ENCODE data around the gene SPATC1L.

The SPATC1L gene

DNA sequence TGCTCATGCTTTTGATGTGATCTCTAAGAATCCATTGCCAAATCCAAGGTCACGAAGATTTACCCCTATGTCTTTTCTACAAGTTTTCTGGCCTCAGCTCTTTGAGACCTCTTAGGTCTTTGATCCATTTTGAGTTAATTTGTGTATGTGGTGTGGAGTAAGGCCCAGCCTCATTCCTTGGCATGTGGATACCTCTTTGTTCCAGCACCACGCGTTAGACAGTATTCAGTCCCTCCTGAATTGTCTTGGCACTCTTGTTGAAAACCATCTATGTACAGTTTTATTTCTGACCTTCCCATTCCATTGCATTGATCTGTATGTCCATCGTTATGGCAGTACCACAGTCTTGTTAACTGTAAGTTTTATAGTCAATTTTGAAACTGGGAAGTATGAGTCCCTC lies 20.9 kb downstream of the SPATC1L start:
- TF ChIP-seq Cebpa-rat (IDR thresholded peaks at IDR 0.05), result no peak
- no peak overlapping the region for H3K9ac ChIP-seq
- H3K9me3 ChIP-seq (replicated peaks in 1 of 11), result peaks cover 0 to 14% (median 11%) of the 10 kb centered on the region in 11 experiments; a peak in 15 of 22 replicates
- H3K36me3 ChIP-seq, result peaks cover 0 to 8% (median 0%) of the 10 kb centered on the region in 11 experiments; a peak in 6 of 22 replicates
- H3K27me3 ChIP-seq, result no peaks in the 10 kb centered on the region
- no peaks in the 10 kb centered on the region for H3K4me1 ChIP-seq
- H3K4me2 ChIP-seq, result no peak overlapping the region
- peaks cover 0 to 4% (median 0%) of the 10 kb centered on the region in 11 experiments; a peak in 2 of 22 replicates for H4K20me1 ChIP-seq
- H3K4me3 ChIP-seq, result no peak overlapping the region
- no peak overlapping the region for H3K27ac ChIP-seq

DNA sequence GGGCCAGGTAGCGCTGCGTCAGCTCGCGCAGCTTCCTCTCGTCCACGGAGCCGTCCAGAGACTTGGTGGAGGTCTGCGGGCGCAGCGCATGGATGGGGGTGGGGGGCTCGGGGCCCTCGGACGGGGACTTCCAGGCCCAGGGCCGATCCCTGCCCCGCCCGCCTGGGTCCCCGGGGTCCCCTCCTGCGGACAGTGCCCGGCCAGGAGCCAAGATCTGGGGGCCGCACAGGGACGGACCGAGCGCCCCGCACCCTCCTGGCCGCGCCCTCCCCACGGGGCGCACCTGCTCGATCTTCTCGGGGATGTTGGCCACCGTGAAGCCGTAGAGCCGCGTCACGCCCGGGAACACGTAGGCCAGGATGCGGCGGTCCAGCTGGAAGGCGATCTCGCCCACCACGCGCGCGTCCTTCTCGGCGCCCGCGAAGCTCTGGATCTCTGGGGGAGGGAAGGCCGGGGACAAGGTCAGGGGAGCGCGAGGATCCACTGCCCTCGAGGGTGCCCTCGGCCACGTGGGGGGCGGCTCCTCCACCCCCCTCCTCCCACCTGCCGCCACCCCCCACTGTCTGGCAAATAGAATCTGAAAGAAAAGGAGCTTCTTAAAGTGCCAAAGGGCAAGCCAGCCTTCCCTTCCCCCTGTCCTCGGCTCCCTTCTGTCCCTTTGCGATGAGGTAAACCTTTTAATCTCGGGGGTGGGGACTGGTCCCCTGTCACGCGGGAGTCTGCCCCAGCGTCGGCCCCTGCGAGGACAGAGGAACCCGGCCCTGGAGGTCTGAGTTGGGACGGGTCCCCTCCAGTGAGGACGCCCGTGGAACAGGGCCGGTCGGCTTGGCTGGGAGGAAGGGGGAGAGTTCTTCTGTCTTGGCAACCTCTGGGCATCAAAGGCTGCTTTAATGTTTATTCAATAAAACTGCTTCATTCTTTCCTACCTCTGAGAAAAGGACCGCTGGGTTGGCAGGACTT lies 22.3 kb downstream of the SPATC1L start:
- H4K20me1 ChIP-seq, result no peaks in the 10 kb centered on the region
- H3K36me3 ChIP-seq, result peaks cover 0 to 8% (median 0%) of the 10 kb centered on the region in 11 experiments; a peak in 6 of 22 replicates
- H3K9me3 ChIP-seq (replicated peaks in 1 of 11), result peaks cover 0 to 14% (median 11%) of the 10 kb centered on the region in 11 experiments; a peak in 15 of 22 replicates
- no peak overlapping the region for H3K9ac ChIP-seq
- no peaks in the 10 kb centered on the region for H3K4me1 ChIP-seq
- no peak overlapping the region for H3K4me2 ChIP-seq
- no peak overlapping the region for H3K27ac ChIP-seq
- TF ChIP-seq Cebpa-rat (IDR thresholded peaks at IDR 0.05), result no peak
- H3K4me3 ChIP-seq, result no peak overlapping the region
- no peaks in the 10 kb centered on the region for H3K27me3 ChIP-seq

DNA sequence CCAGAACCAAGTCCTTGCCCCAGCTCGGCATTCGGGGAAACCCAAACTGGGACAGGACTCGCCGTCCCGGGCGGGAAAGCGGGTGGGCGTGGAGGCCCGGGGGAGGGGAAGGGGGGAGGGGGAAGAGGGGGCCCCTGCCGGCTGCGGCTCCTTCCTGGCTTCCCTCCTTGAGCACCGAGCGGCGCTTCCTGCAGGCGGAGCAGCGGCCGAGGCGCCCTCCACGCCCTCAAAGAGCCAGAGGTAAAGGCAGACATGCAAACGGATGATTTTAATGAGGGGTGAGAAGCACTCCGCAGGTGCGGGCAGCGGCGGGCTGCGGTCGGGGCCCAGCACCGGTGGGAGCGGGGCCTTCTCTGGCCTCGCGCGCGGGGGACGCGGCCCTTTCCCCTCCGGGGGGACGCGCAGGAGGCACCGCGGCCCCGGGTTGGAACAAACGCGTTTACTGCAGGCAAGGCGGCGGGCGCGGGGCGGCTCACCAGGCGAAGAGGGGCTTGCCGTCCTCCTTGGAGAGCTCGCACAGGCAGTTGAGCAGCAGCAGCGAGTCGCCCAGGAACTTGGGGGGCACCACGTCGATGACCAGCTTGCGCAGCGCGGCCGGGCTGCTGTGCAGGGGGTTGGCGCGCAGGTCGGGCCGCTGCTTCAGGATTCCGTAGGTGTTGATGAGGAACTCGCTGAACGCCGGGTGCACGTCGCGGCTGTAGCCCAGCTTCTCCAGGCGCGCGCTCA lies 23.2 kb downstream of the SPATC1L start:
- no peaks in the 10 kb centered on the region; a peak in 1 of 22 replicates for H4K20me1 ChIP-seq
- H3K4me1 ChIP-seq, result no peaks in the 10 kb centered on the region
- no peak overlapping the region for H3K4me2 ChIP-seq
- H3K36me3 ChIP-seq, result peaks cover 0 to 8% (median 0%) of the 10 kb centered on the region in 11 experiments; a peak in 6 of 22 replicates
- H3K9me3 ChIP-seq (replicated peaks in 1 of 11), result peaks cover 0 to 14% (median 11%) of the 10 kb centered on the region in 11 experiments; a peak in 15 of 22 replicates
- no peak overlapping the region for H3K9ac ChIP-seq
- H3K4me3 ChIP-seq, result no peak overlapping the region
- no peak overlapping the region for H3K27ac ChIP-seq
- no peaks in the 10 kb centered on the region for H3K27me3 ChIP-seq
- no peak for TF ChIP-seq Cebpa-rat (IDR thresholded peaks at IDR 0.05)

DNA sequence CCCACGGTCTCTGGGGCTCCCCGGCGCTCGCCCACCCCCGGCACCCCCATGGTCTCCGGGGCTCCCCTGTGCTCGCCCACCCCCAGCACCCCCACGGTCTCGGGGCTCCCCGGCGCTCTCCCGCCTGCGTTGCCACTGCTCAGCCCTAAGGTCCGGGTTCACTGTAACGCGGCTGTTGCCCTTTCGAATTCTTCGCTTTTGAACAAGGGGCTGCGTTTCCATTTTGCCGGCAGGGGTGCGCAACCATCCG lies 23.7 kb downstream of the SPATC1L start:
- H4K20me1 ChIP-seq, result no peaks in the 10 kb centered on the region; a peak in 1 of 22 replicates
- H3K27ac ChIP-seq, result no peak overlapping the region
- peaks cover 0 to 14% (median 11%) of the 10 kb centered on the region in 11 experiments; a peak in 15 of 22 replicates for H3K9me3 ChIP-seq (replicated peaks in 1 of 11)
- peaks cover 0 to 8% (median 0%) of the 10 kb centered on the region in 11 experiments; a peak in 6 of 22 replicates for H3K36me3 ChIP-seq
- H3K4me3 ChIP-seq, result no peak overlapping the region
- no peaks in the 10 kb centered on the region for H3K27me3 ChIP-seq
- no peak for TF ChIP-seq Cebpa-rat (IDR thresholded peaks at IDR 0.05)
- H3K4me2 ChIP-seq, result no peak overlapping the region
- no peaks in the 10 kb centered on the region for H3K4me1 ChIP-seq
- H3K9ac ChIP-seq, result no peak overlapping the region

DNA sequence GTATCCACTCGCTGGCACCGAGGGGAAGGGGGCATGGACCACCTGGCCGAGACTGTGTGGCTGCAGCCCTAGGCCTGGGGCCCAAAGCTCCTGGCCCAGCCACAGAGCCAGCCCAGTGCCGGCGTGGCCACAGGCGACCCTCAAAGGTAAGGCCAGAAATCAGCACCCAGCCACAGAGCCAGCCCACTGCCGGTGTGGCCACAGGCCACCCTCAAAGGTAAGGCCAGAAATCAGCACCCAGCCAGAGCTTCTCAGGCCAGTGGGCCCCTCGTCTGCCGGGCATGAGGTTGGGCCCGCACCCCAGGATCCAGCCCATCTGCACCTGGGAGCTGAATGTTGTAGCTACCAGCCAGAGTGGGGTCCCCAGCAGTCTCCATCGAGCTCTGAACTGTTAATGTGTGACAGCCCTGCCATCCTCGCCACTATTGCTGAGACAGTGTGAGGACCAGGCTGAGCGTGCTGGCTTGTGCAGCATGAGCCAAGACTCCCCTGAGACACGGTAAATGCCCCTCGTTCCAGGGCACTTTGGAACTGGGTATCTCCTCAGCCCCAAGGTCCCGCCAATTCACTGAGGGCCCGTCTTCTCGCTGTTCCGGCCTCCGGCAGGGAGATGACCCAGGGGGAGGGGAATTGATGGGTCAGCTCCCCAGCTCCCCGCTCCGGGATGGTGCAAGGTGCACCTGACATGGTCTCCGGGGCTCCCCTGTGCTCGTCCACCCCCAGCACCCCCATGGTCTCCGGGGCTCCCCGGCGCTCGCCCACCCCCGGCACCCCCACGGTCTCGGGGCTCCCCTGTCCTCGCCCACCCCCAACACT lies 24.2 kb downstream of the SPATC1L start:
- peaks cover 0 to 8% (median 0%) of the 10 kb centered on the region in 11 experiments; a peak in 6 of 22 replicates for H3K36me3 ChIP-seq
- no peak overlapping the region for H3K9ac ChIP-seq
- peaks cover 0 to 14% (median 11%) of the 10 kb centered on the region in 11 experiments; a peak in 15 of 22 replicates for H3K9me3 ChIP-seq (replicated peaks in 1 of 11)
- H3K4me2 ChIP-seq, result no peak overlapping the region
- no peaks in the 10 kb centered on the region; a peak in 1 of 22 replicates for H4K20me1 ChIP-seq
- H3K4me1 ChIP-seq, result no peaks in the 10 kb centered on the region
- H3K4me3 ChIP-seq, result no peak overlapping the region
- H3K27me3 ChIP-seq, result no peaks in the 10 kb centered on the region
- H3K27ac ChIP-seq, result no peak overlapping the region
- no peak for TF ChIP-seq Cebpa-rat (IDR thresholded peaks at IDR 0.05)

DNA sequence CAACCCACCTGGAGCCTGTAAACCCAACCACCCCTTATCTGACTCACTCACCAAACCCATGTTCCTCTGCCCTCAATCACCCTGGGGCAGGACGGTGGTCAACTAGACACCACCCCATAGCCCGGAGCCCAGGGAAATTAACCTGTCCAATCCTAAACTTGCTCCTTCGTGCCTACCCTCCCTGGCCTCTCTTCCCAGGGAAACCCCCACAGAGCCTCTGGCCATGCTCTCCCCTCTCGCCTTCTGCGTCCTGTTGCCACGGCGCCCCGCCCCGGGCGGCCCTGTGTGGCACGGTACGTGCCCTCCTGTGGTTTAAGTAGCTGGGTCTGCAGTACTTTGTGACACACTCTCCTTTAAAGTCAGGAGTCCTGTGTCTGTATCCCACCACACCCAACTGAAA lies 24.9 kb downstream of the SPATC1L start:
- Histone ChIP-seq H3K27ac (no peak overlapping the region), H3K27me3 (no peaks in the 10 kb centered on the region), H3K9me3 (replicated peaks in 1 of 11) (peaks cover 0 to 14% (median 11%) of the 10 kb centered on the region in 11 experiments; a peak in 15 of 22 replicates), H3K4me3 (no peak overlapping the region), H3K9ac (no peak overlapping the region), H3K4me2 (no peak overlapping the region), H3K36me3 (peaks cover 0 to 8% (median 0%) of the 10 kb centered on the region in 11 experiments; a peak in 6 of 22 replicates), H3K4me1 (no peaks in the 10 kb centered on the region), H4K20me1 (no peaks in the 10 kb centered on the region; a peak in 1 of 22 replicates)
- no peak for TF ChIP-seq Cebpa-rat (IDR thresholded peaks at IDR 0.05)

DNA sequence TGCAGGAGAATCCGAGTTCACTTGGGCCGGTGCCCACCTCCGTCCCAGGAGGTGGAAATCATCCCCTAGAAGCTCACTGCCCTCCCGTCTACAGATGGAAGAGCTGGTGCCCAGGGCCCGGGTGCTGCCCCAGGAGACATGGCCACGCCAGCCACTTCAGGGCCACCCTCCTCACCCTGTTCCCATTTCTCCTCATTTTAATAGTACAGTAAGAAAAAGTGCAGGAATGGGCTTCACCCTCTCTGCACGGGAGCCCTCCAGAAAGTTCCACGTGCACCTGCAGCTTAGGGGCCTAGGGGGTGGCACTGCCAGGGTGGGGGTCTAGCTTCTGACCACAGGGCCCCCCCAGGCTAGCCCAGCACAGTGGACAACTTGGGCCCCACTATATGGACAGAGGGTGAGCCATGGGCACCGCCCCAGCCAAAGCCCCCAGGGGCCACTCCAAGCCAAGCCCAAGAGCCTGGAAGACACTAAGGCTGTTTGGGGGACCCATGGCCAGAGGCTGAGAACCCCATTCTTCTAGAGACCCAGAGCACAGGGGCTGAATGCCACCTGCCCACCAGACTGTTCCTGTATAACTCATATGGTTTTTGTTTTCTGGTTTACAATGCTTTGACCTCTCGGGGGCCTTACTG lies 25.5 kb downstream of the SPATC1L start:
- no peak for TF ChIP-seq Cebpa-rat (IDR thresholded peaks at IDR 0.05)
- Histone ChIP-seq H3K4me1 (no peaks in the 10 kb centered on the region), H3K36me3 (peaks cover 0 to 8% (median 0%) of the 10 kb centered on the region in 11 experiments; a peak in 6 of 22 replicates)

DNA sequence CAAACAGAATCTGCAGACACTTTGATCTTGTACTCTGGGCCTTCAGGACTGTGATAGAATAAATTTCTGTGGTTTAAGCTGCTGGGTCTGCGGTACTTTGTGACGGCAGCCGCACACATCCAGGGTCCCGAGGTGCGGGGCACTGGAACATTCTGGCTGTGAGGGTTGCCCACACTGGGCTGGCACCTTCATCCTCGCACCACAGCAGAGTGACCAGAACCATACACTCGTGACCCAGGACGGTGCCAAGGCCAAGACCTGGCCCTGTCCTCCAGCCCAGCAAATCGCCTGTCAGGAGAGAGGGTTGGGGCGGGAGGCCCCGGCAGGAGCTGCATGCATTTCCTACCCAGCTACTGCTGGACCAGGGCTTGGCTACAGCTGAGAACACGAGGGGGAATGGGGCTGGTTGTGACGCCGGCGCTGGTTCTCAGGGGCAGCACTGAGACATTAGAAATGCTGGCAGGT lies 26.2 kb downstream of the SPATC1L start:
- Histone ChIP-seq H3K9ac (no peak overlapping the region), H3K4me3 (no peak overlapping the region), H3K27me3 (no peaks in the 10 kb centered on the region), H3K27ac (no peak overlapping the region), H3K36me3 (peaks cover 0 to 8% (median 0%) of the 10 kb centered on the region in 11 experiments; a peak in 6 of 22 replicates), H3K4me1 (peaks cover 0 to 5% (median 0%) of the 10 kb centered on the region in 10 experiments; a peak in 1 of 20 replicates), H4K20me1 (no peaks in the 10 kb centered on the region; a peak in 2 of 22 replicates), H3K9me3 (replicated peaks in 1 of 11) (peaks cover 0 to 14% (median 11%) of the 10 kb centered on the region in 11 experiments; a peak in 15 of 22 replicates), H3K4me2 (no peak overlapping the region)
- TF ChIP-seq Cebpa-rat (IDR thresholded peaks at IDR 0.05), result no peak

More for the DNA sequence above, 25.5 kb downstream of the SPATC1L start:
- no peak overlapping the region for H3K27ac ChIP-seq
- H3K9ac ChIP-seq, result no peak overlapping the region
- H3K4me2 ChIP-seq, result no peak overlapping the region
- H3K9me3 ChIP-seq (replicated peaks in 1 of 11), result peaks cover 0 to 14% (median 11%) of the 10 kb centered on the region in 11 experiments; a peak in 15 of 22 replicates
- no peaks in the 10 kb centered on the region for H3K27me3 ChIP-seq
- H4K20me1 ChIP-seq, result no peaks in the 10 kb centered on the region; a peak in 1 of 22 replicates
- no peak overlapping the region for H3K4me3 ChIP-seq
